CD14-positive monocyte (primary cell): ENCODE measurements around the gene ABCG2. TPM values are rescaled to one million over a fixed set of nuclear protein-coding genes. Genes with fewer than 3 reads are reported as not detected.

Experiments used
- DNase-seq, 3 donors: peaks; one replicate each; pipeline ENCODE4 v3.0.0-alpha.2; 2011 to 2022
- H2AFZ ChIP-seq: 2 replicates; pipeline ENCODE4 v1.6.0; 2012; ENCODE audit warnings: mild to moderate bottlenecking, low read depth, low read length, inconsistent platforms; ENCODE audit not compliant: insufficient read depth, poor library complexity, severe bottlenecking
- H3K27ac ChIP-seq, 2 donors: 1 replicate in 1 of 2; 2 replicates in 1 of 2; pipeline ENCODE4 v1.5.1; 2012 to 2013; ENCODE audit warnings: low read length in 2 of 2, control low read depth in 1 of 2, inconsistent platforms in 1 of 2, low read depth in 1 of 2, mild to moderate bottlenecking in 1 of 2
- H3K27me3 ChIP-seq, 2 donors: one replicate each; pipeline versions ENCODE4 v1.6.0 to v1.6.1; 2011 to 2013; ENCODE audit warnings: low read length in 2 of 2; ENCODE audit not compliant: control insufficient read depth in 2 of 2, insufficient read depth in 2 of 2
- H3K36me3 ChIP-seq, 2 donors: replicated peaks in 1 of 2; 1 replicate in 1 of 2; 2 replicates in 1 of 2; pipeline versions ENCODE4 v1.5.1 to v1.6.1; 2012 to 2013; ENCODE audit warnings: low read length in 2 of 2, control low read depth in 1 of 2, inconsistent platforms in 1 of 2, mild to moderate bottlenecking in 1 of 2; ENCODE audit not compliant: insufficient read depth in 2 of 2, control insufficient read depth in 1 of 2
- H3K4me1 ChIP-seq, 2 donors: 1 replicate in 1 of 2; 2 replicates in 1 of 2; pipeline versions ENCODE4 v1.5.1 to v1.6.1; 2012 to 2013; ENCODE audit warnings: low read length in 2 of 2, control low read depth in 1 of 2, inconsistent platforms in 1 of 2, mild to moderate bottlenecking in 1 of 2, moderate library complexity in 1 of 2; ENCODE audit not compliant: insufficient read depth in 2 of 2, control insufficient read depth in 1 of 2
- H3K4me2 ChIP-seq: replicated peaks from 2 replicates; pipeline ENCODE3; 2012; ENCODE audit warnings: low read length, moderate library complexity, mild to moderate bottlenecking; ENCODE audit not compliant: poor library complexity, severe bottlenecking; ENCODE audit errors: extremely low read depth
- H3K4me3 ChIP-seq, 3 experiments: fragments of 200-600 bp in 1 of 3; sonication (generic) in 1 of 3; replicated peaks in 1 of 3; 1 replicate in 2 of 3; 2 replicates in 1 of 3; pipeline ENCODE4 v1.5.1; 2011 to 2013; ENCODE audit warnings: low read length in 3 of 3, mild to moderate bottlenecking in 3 of 3, control low read depth in 2 of 3, low read depth in 2 of 3, inconsistent platforms in 1 of 3, moderate library complexity in 1 of 3
- H3K79me2 ChIP-seq: 2 replicates; pipeline ENCODE4 v1.6.0; 2012; ENCODE audit warnings: mild to moderate bottlenecking, control low read depth, inconsistent platforms, low read length, moderate library complexity; ENCODE audit not compliant: insufficient read depth
- H3K9ac ChIP-seq: 2 replicates; pipeline ENCODE4 v1.6.0; 2017; ENCODE audit warnings: low read length, mild to moderate bottlenecking; ENCODE audit not compliant: insufficient read depth, poor library complexity, severe bottlenecking
- H3K9me3 ChIP-seq, 2 donors: replicated peaks in 1 of 2; 1 replicate in 1 of 2; 2 replicates in 1 of 2; pipeline versions ENCODE4 v1.5.1 to v1.6.1; 2012 to 2013; ENCODE audit warnings: low read length in 2 of 2, control low read depth in 1 of 2; ENCODE audit not compliant: control insufficient read depth in 1 of 2, insufficient read depth in 1 of 2
- H4K20me1 ChIP-seq: 2 replicates; pipeline ENCODE4 v1.6.0; 2012; ENCODE audit warnings: mild to moderate bottlenecking, low read length, control low read depth, moderate library complexity; ENCODE audit not compliant: insufficient read depth
- H3K27ac Mint-ChIP-seq, 7 donors: one replicate each; pipeline ENCODE4 v1.8.0; 2020; ENCODE audit warnings: mild to moderate bottlenecking in 7 of 7, mixed read lengths in 7 of 7, moderate library complexity in 6 of 7, inconsistent platforms in 2 of 7
- H3K27me3 Mint-ChIP-seq, 3 donors: one replicate each; pipeline ENCODE4 v1.8.0; 2021 to 2022; ENCODE audit warnings: low read depth in 3 of 3, mild to moderate bottlenecking in 3 of 3, mixed read lengths in 3 of 3, moderate library complexity in 3 of 3, inconsistent platforms in 1 of 3
- H3K36me3 Mint-ChIP-seq, 2 donors: one replicate each; pipeline ENCODE4 v1.8.0; 2020; ENCODE audit warnings: mixed read lengths in 2 of 2, inconsistent platforms in 1 of 2, mild to moderate bottlenecking in 1 of 2
- H3K4me1 Mint-ChIP-seq: one replicate; pipeline ENCODE4 v1.8.0; 2020; ENCODE audit warnings: mild to moderate bottlenecking, mixed read lengths
- H3K4me3 Mint-ChIP-seq, 2 donors: one replicate each; pipeline ENCODE4 v1.8.0; 2020; ENCODE audit warnings: mild to moderate bottlenecking in 2 of 2, mixed read lengths in 2 of 2, moderate library complexity in 1 of 2
- H3K9me3 Mint-ChIP-seq, 7 donors: one replicate each; pipeline ENCODE4 v1.8.0; 2020 to 2022; ENCODE audit warnings: mixed read lengths in 7 of 7, mild to moderate bottlenecking in 6 of 7, moderate library complexity in 6 of 7, inconsistent platforms in 2 of 7
- CTCF ChIP-seq: fragments of 200-600 bp; IDR thresholded peaks from one replicate; pipeline ENCODE4 v1.8.0; 2022; ENCODE audit warnings: antibody characterized with exemption, mild to moderate bottlenecking
- WGBS: methylation state at CpG from one replicate; pipeline ENCODE4 v1.1.5; 2013; ENCODE audit warnings: missing lambda C conversion rate; ENCODE audit not compliant: insufficient coverage; 5-methylcytosine and 5-hydroxymethylcytosine counted together
- intact Hi-C, 2 donors: fragments of 100-400 bp; cut with micrococcal nuclease; formaldehyde crosslinking; loops; one replicate each; pipeline versions ENCODE4 v1.15.0 to v1.15.1; 2023
- polyA plus RNA-seq, 3 donors: library from polyadenylated mRNA; depleted of rRNA in 1 of 3; unstranded in 2 of 3; stranded (reverse) in 1 of 3; fragments of 300-500 nt in 2 of 3; fragments of >200 nt in 1 of 3; fragmentation: Illumina TruSeq in 2 of 3; gene quantifications; 1 replicate in 2 of 3; 2 replicates in 1 of 3; pipeline ENCODE4 v1.2.3, GENCODE V29; 2012 to 2021

Gene ABCG2
- polyA plus RNA-seq, 3 donors, result not detected

DNA sequence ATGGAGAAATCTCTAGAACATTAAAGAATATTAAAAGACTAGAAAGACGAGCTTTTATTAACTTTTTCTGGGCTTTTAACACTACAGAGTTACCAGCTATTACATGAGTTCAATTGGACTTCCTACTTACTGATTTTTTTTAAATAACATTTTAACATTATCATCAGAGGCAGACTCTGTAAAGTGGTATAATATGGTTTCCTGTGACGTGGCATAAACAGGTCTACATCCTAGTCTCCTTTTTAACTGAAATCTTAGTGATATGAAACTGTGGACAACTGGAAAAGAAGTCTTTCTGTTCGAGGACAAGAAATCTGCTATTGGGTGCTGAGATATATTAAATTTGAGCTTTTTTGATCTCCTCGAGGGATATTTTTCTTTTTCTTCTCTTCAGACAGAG, 48.7 kb upstream of the ABCG2 start:
- intact Hi-C loops, result no loop called here
- DNase-seq, result no peak
- Histone ChIP-seq H3K4me3 (no peak overlapping the region), H3K27me3 (no peaks in the 10 kb centered on the region), H3K36me3 (no peaks in the 10 kb centered on the region), H3K4me2 (no peak overlapping the region), H3K9me3 (no peaks in the 10 kb centered on the region), H3K79me2 (no peaks in the 10 kb centered on the region), H3K27ac (no peak overlapping the region), H2AFZ (no peak overlapping the region), H3K9ac (no peak overlapping the region), H4K20me1 (no peaks in the 10 kb centered on the region), H3K4me1 (no peaks in the 10 kb centered on the region)
- no peak overlapping the region for H3K27ac Mint-ChIP-seq
- H3K4me1 Mint-ChIP-seq, result peaks cover 3% of the 10 kb centered on the region
- TF ChIP-seq CTCF, result no peak
- H3K27me3 Mint-ChIP-seq, result peaks cover 0 to 3% (median 0%) of the 10 kb centered on the region in 3 donors
- H3K4me3 Mint-ChIP-seq, result no peak overlapping the region
- WGBS, result 0% methylated on average over 1 of the region's 4 CpGs
- peaks cover 0 to 2% (median 0%) of the 10 kb centered on the region in 7 donors for H3K9me3 Mint-ChIP-seq
- H3K36me3 Mint-ChIP-seq, result no peaks in the 10 kb centered on the region

- DNase-seq, result no peak
- H3K4me3 ChIP-seq, result no peak overlapping the region
- H3K79me2 ChIP-seq, result no peaks in the 10 kb centered on the region
- no peak for TF ChIP-seq CTCF
- no peaks in the 10 kb centered on the region for H3K9me3 ChIP-seq
- intact Hi-C loops, result no loop called here
- H4K20me1 ChIP-seq, result no peaks in the 10 kb centered on the region
- peaks cover 3% of the 10 kb centered on the region for H3K4me1 Mint-ChIP-seq
- peaks cover 0 to 2% (median 0%) of the 10 kb centered on the region in 7 donors for H3K9me3 Mint-ChIP-seq
- H3K9ac ChIP-seq, result no peak overlapping the region
- H3K4me1 ChIP-seq, result no peaks in the 10 kb centered on the region
- no peak overlapping the region for H3K4me2 ChIP-seq
- H3K27ac ChIP-seq, result no peak overlapping the region
- no CpG with 5 or more reads among the region's 1 CpG for WGBS
- H3K27me3 Mint-ChIP-seq, result no peaks in the 10 kb centered on the region
- H3K36me3 Mint-ChIP-seq, result no peaks in the 10 kb centered on the region
- no peak overlapping the region for H2AFZ ChIP-seq
- no peaks in the 10 kb centered on the region for H3K27me3 ChIP-seq
- no peak overlapping the region for H3K4me3 Mint-ChIP-seq
- no peak overlapping the region for H3K27ac Mint-ChIP-seq
- H3K36me3 ChIP-seq, result no peaks in the 10 kb centered on the region
Observed at GRCh38 chr4:88204882-88205281, 46.4 kb upstream of the ABCG2 start.
